Spleen (tissue), 11 donors: ENCODE data around the gene STYXL1. TPM values are rescaled to one million over a fixed set of nuclear protein-coding genes. Genes with fewer than 3 reads are reported as not detected.
"Not testable (repeated sequence)": the region's sequence is repeated elsewhere in the genome, so short reads cannot be mapped to it uniquely, and the experiment has no call there.

ENCODE experiments used
- DNase-seq: peaks from one replicate; pipeline ENCODE4 v3.0.0-alpha.2; 2020
- H3K27ac ChIP-seq, 8 donors: fragments of 200-600 bp; sonication (generic) in 7 of 8; 1 replicate in 4 of 8; 2 replicates in 4 of 8; pipeline versions ENCODE4 v1.5.0 to v1.8.0; 2016 to 2021; ENCODE audit warnings: inconsistent platforms in 4 of 8, mild to moderate bottlenecking in 4 of 8, moderate library complexity in 1 of 8
- H3K27me3 ChIP-seq, 7 donors: fragments of 200-600 bp; sonication (generic) in 6 of 7; replicated peaks in 1 of 7; 1 replicate in 4 of 7; 2 replicates in 3 of 7; pipeline versions ENCODE4 v1.5.0 to v1.8.0; 2016 to 2021; ENCODE audit warnings: inconsistent platforms in 3 of 7, mild to moderate bottlenecking in 1 of 7
- H3K36me3 ChIP-seq, 6 donors: fragments of 200-600 bp; sonication (generic) in 5 of 6; 1 replicate in 4 of 6; 2 replicates in 2 of 6; pipeline versions ENCODE4 v1.5.0 to v1.8.0; 2016 to 2021; ENCODE audit warnings: inconsistent platforms in 2 of 6
- H3K4me1 ChIP-seq, 6 donors: fragments of 200-600 bp; sonication (generic) in 5 of 6; 1 replicate in 3 of 6; 2 replicates in 3 of 6; pipeline versions ENCODE4 v1.5.0 to v1.8.0; 2016 to 2021; ENCODE audit warnings: inconsistent platforms in 3 of 6
- H3K4me3 ChIP-seq, 8 donors: fragments of 200-600 bp; sonication (generic) in 7 of 8; 1 replicate in 4 of 8; 2 replicates in 4 of 8; pipeline versions ENCODE4 v1.5.0 to v1.8.0; 2016 to 2021; ENCODE audit warnings: inconsistent platforms in 4 of 8, mild to moderate bottlenecking in 4 of 8, moderate library complexity in 2 of 8
- H3K9me3 ChIP-seq, 8 donors: fragments of 200-600 bp; sonication (generic) in 7 of 8; 1 replicate in 4 of 8; 2 replicates in 4 of 8; pipeline versions ENCODE4 v1.5.0 to v1.8.0; 2016 to 2021; ENCODE audit warnings: inconsistent platforms in 4 of 8
- POLR2A ChIP-seq, 3 donors: fragments of 450-650 bp; IDR thresholded peaks; one replicate each; pipeline ENCODE4 v1.5.1; 2017; ENCODE audit warnings: antibody characterized with exemption in 3 of 3, mild to moderate bottlenecking in 1 of 3
- POLR2AphosphoS5 ChIP-seq, 3 donors: sonication (generic); formaldehyde crosslinking; IDR thresholded peaks; one replicate each; pipeline ENCODE4 v1.5.1; 2017; ENCODE audit warnings: antibody characterized with exemption in 3 of 3
- WGBS, 5 donors: extraction: QIAGEN DNeasy Blood & Tissue Kit in 3 of 5; methylation state at CpG; one replicate each; pipeline versions ENCODE4 v1.1.5 to v1.1.7; 2013 to 2018; 5-methylcytosine and 5-hydroxymethylcytosine counted together
- intact Hi-C: fragments of 100-400 bp; cut with DNase I; formaldehyde crosslinking; loops from one replicate; pipeline ENCODE4 v1.15.0; 2023; ENCODE audit warnings: low total_unique reads
- polyA plus RNA-seq, 3 donors: library from polyadenylated mRNA; stranded (reverse); fragments of 200-250 nt; gene quantifications; one replicate each; pipeline ENCODE4 v1.2.1, GENCODE V29; 2013
- total RNA-seq, 7 donors: library from RNA; depleted of rRNA in 3 of 7; stranded (reverse); fragments of >200 nt in 3 of 7; fragmentation: NEBNext Ultra II Directional in 4 of 7; extraction: Animal tissue kit (Norgen Biotek cat#: 25700) in 4 of 7; gene quantifications; one replicate each; pipeline versions ENCODE4 v1.1.0 to v1.2.1, GENCODE V29; 2016 to 2021
- TF ChIP-seq, protein P1 (sequence below), 11 experiments: fragments of 200-600 bp in 7 of 11; fragments of 450-650 bp in 4 of 11; sonication (generic) in 4 of 11; IDR thresholded peaks in 8 of 11; conservative IDR thresholded peaks in 3 of 11; 1 replicate in 7 of 11; 2 replicates in 4 of 11; pipeline versions ENCODE4 v1.4.0 to v1.8.0; 2016 to 2021; ENCODE audit warnings: antibody characterized with exemption in 11 of 11, inconsistent platforms in 4 of 11, mild to moderate bottlenecking in 1 of 11
- donor health status: healthy with polysubstance abuse.
- donor health status: DM: no; HTN: no; CAD: no; lungs with moderate emphysema.
- donor health status: DM: no; HTN: no; CAD: no.
- donor health status: Bipolar disorder and iron deficiency.
- donor health status: healthy.
- donor health status: DM: no; HTN: no; CAD: no.
- donor health status: DM: yes; HTN: yes; CAD: no.

STYXL1 gene
- total and polyA plus RNA-seq, 10 donors, result 18.3 to 60.4 (median 34.4) TPM

GRCh38 chr7:76060842-76061241, 13.0 kb upstream of the STYXL1 start:
- intact Hi-C loops, result no loop called here
- Histone ChIP-seq H3K4me3 (no peak overlapping the region), H3K9me3 (no peaks in the 10 kb centered on the region), H3K27ac (no peak overlapping the region), H3K4me1 (peaks cover 0 to 22% (median 10%) of the 10 kb centered on the region in 6 donors), H3K36me3 (peaks cover 3 to 100% (median 93%) of the 10 kb centered on the region in 6 donors), H3K27me3 (no peaks in the 10 kb centered on the region)
- no peak for DNase-seq
- no peak for TF ChIP-seq POLR2A (IDR thresholded peaks at IDR 0.05)
- TF ChIP-seq POLR2AphosphoS5 (IDR thresholded peaks at IDR 0.05), result peak in 1 of 3 donors; percentile 11
- 72 to 94% (median 91%) methylated on average over 6 of the region's 6 CpGs for WGBS, 5 donors

DNA sequence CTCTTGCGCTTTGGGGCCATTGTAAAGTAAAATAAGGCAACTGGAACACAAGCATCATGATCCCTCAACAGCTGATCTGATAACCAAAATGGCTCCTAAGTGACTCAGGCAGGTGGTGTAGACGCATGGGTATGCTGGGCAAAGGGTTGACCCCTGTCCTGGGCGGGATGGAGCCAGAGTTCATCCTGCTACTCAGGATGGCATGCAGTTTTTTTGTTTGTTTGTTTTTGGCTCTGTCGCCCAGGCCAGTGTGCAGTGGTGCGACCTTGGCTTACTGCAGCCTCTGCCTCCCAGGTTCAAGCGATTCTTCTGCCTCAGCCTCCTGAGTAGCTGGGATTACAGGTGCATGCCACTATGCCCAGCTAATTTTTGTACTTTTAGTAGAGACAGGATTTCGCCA, 10.9 kb upstream of the STYXL1 start:
- peaks cover 0 to 33% (median 16%) of the 10 kb centered on the region in 6 donors for H3K4me1 ChIP-seq
- intact Hi-C loops, H3K4me3 ChIP-seq, H3K27me3 ChIP-seq, DNase-seq, H3K9me3 ChIP-seq: not testable (repeated sequence)
- peaks cover 3 to 100% (median 85%) of the 10 kb centered on the region in 6 donors for H3K36me3 ChIP-seq
- 91 to 99% (median 96%) methylated on average over 7 of the region's 7 CpGs for WGBS, 5 donors
- H3K27ac ChIP-seq, result peak overlapping the region in 5 of 8 donors; percentile 54 to 88 (median 79)

DNA sequence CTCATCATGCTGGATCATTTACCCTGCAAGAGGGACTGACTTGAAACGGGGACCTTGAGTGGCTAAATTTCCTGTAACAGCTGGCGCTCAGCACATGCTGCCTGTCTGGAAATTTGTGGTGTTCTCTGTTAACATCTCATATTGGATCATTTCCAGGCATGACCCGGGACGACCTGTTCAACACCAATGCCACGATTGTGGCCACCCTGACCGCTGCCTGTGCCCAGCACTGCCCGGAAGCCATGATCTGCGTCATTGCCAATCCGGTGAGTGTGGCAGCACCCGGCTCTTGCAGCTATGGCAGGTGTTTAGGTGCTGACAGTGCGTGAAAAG, 10.0 kb upstream of the STYXL1 start:
- no peaks in the 10 kb centered on the region for H3K27me3 ChIP-seq
- WGBS, 5 donors, result 68 to 81% (median 76%) methylated on average over 11 of the region's 11 CpGs
- peak; percentile 83 for DNase-seq
- H3K9me3 ChIP-seq, result no peaks in the 10 kb centered on the region
- H3K27ac ChIP-seq, result peak overlapping the region in 7 of 8 donors; percentile 62 to 88 (median 78)
- intact Hi-C loops, result no loop called here
- H3K4me1 ChIP-seq, result peaks cover 0 to 38% (median 17%) of the 10 kb centered on the region in 6 donors
- TF ChIP-seq POLR2A (IDR thresholded peaks at IDR 0.05) (no peak), POLR2AphosphoS5 (IDR thresholded peaks at IDR 0.05) (peak; percentile 82 to 84 (median 83))
- TF ChIP-seq, protein P1, sequence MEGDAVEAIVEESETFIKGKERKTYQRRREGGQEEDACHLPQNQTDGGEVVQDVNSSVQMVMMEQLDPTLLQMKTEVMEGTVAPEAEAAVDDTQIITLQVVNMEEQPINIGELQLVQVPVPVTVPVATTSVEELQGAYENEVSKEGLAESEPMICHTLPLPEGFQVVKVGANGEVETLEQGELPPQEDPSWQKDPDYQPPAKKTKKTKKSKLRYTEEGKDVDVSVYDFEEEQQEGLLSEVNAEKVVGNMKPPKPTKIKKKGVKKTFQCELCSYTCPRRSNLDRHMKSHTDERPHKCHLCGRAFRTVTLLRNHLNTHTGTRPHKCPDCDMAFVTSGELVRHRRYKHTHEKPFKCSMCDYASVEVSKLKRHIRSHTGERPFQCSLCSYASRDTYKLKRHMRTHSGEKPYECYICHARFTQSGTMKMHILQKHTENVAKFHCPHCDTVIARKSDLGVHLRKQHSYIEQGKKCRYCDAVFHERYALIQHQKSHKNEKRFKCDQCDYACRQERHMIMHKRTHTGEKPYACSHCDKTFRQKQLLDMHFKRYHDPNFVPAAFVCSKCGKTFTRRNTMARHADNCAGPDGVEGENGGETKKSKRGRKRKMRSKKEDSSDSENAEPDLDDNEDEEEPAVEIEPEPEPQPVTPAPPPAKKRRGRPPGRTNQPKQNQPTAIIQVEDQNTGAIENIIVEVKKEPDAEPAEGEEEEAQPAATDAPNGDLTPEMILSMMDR (IDR thresholded peaks at IDR 0.05 in 8 of 11, conservative IDR thresholded peaks at IDR 0.05 in 3 of 11), result no peak
- H3K36me3 ChIP-seq, result peaks cover 3 to 100% (median 77%) of the 10 kb centered on the region in 6 donors
- no peak overlapping the region for H3K4me3 ChIP-seq

DNA sequence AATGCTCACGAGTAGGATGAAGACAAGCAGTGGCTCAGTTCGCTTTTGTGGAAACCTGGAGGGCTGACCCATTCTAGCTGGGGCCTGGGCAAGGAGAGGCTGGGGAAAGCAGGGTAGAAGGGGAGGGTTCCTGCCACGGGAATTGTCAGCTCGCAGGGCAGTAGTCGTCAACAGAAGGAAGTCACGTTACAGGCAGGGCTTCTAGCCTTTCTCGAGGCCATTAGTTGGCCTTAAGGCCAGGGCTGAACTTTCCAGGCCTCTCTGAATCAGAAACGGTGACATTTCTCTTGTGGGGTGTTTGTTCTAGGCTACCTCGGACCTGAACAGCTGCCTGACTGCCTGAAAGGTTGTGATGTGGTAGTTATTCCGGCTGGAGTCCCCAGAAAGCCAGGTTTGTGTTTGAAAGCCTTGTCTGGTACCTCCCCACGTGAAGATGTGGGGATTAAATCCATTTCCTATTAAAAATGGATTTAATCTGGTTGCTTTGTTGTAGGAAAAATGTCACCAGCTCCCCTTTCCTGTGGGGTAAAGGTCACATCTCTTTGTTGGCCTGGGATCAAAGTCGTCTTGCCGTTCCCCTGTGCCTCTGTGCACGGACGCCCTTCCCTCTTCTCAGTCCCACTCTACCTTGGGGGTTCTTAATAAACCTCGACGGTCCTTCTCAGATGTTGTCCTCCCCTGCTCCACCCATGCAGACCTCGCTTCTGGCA, 9.5 kb upstream of the STYXL1 start:
- no peaks in the 10 kb centered on the region for H3K27me3 ChIP-seq
- peak overlapping the region; percentile 48 to 88 (median 76) for H3K27ac ChIP-seq
- TF ChIP-seq POLR2A (IDR thresholded peaks at IDR 0.05), result no peak
- TF ChIP-seq POLR2AphosphoS5 (IDR thresholded peaks at IDR 0.05), result peak in 2 of 3 donors; percentile 35 to 50
- TF ChIP-seq, protein P1 (IDR thresholded peaks at IDR 0.05 in 8 of 11, conservative IDR thresholded peaks at IDR 0.05 in 3 of 11), result no peak
- peaks cover 3 to 100% (median 74%) of the 10 kb centered on the region in 6 donors for H3K36me3 ChIP-seq
- H3K4me1 ChIP-seq, result peaks cover 0 to 43% (median 17%) of the 10 kb centered on the region in 6 donors
- no peak for DNase-seq
- intact Hi-C loops, result no loop called here
- H3K9me3 ChIP-seq, result no peaks in the 10 kb centered on the region
- no peak overlapping the region for H3K4me3 ChIP-seq
- 73 to 84% (median 82%) methylated on average over 18 of the region's 18 CpGs for WGBS, 5 donors

DNA sequence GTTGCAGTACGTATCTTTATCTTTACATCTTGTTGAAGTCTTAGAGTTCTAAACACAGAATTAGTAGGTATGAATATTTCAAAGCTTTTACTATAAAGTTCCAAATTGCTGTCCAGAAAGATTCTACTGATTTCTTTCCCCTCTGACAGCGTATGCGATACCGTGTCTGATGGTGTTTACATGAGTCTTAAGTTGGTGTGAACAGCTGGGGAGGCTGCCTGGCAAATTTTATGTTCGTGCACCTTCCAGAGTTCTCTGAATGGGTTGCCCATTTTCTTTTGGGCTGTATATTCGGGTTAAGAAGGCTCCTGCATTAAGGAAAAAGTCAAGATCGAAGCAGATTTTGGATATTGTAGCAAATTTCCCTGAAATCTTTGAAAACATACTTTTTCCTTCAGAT, 8.4 kb upstream of the STYXL1 start:
- WGBS, 5 donors, result 86 to 96% (median 91%) methylated on average over 7 of the region's 7 CpGs
- TF ChIP-seq, protein P1 (IDR thresholded peaks at IDR 0.05 in 8 of 11, conservative IDR thresholded peaks at IDR 0.05 in 3 of 11), result no peak
- no peak for TF ChIP-seq POLR2AphosphoS5 (IDR thresholded peaks at IDR 0.05)
- no peak for TF ChIP-seq POLR2A (IDR thresholded peaks at IDR 0.05)
- no peak for DNase-seq
- intact Hi-C loops, result no loop called here
- Histone ChIP-seq H3K36me3 (peaks cover 3 to 100% (median 64%) of the 10 kb centered on the region in 6 donors), H3K4me1 (peaks cover 0 to 51% (median 21%) of the 10 kb centered on the region in 6 donors), H3K27ac (peak overlapping the region in 7 of 8 donors; percentile 62 to 88 (median 78)), H3K27me3 (no peaks in the 10 kb centered on the region), H3K9me3 (no peaks in the 10 kb centered on the region), H3K4me3 (no peak overlapping the region)
